Ovary (tissue), 3 donors: ENCODE measurements around the gene SLC12A2.

Experiments
- POLR2A ChIP-seq: fragments of 450-650 bp; IDR thresholded peaks from one replicate; pipeline ENCODE4 v1.6.1; 2017; ENCODE audit warnings: antibody characterized with exemption, mild to moderate bottlenecking, moderate library complexity
- TF ChIP-seq, protein P1 (sequence below), 3 donors: fragments of 450-650 bp in 2 of 3; fragments of 200-600 bp in 1 of 3; IDR thresholded peaks; one replicate each; pipeline versions ENCODE4 v1.5.1 to v1.8.0; 2016 to 2022; ENCODE audit warnings: antibody characterized with exemption in 3 of 3, mild to moderate bottlenecking in 1 of 3
- donor health status: DM: no; HTN: no; CAD: no.

DNA sequence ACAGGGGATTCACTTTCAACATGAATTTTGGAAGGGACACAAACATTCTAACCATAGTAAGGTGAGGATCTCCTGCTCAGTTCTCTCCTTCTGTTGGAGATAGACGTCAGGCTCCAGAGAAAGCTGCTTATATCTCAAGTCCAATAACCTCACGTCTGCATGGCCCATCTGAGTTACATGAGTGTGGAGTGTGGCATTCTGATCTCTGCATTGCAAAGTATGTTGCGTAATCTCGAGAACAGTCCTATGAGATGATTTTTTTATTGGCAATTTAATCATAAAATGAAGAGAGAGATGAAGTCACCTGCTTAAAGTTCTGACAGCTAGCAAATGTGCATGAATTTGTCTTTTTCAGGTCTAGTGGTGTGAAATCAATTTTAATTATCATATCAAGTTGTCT lies 118.8 kb downstream of the SLC12A2 start:
- TF ChIP-seq, protein P1, sequence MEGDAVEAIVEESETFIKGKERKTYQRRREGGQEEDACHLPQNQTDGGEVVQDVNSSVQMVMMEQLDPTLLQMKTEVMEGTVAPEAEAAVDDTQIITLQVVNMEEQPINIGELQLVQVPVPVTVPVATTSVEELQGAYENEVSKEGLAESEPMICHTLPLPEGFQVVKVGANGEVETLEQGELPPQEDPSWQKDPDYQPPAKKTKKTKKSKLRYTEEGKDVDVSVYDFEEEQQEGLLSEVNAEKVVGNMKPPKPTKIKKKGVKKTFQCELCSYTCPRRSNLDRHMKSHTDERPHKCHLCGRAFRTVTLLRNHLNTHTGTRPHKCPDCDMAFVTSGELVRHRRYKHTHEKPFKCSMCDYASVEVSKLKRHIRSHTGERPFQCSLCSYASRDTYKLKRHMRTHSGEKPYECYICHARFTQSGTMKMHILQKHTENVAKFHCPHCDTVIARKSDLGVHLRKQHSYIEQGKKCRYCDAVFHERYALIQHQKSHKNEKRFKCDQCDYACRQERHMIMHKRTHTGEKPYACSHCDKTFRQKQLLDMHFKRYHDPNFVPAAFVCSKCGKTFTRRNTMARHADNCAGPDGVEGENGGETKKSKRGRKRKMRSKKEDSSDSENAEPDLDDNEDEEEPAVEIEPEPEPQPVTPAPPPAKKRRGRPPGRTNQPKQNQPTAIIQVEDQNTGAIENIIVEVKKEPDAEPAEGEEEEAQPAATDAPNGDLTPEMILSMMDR (IDR thresholded peaks at IDR 0.05), result no peak
- no peak for TF ChIP-seq POLR2A
